Stimulated activated effector memory CD8-positive, alpha-beta T cell treated with anti-CD3 and anti-CD28 coated beads, Interleukin-12 subunit alpha, Interleukin-12 subunit beta, amount 100 ng/mL, for 72 hours (primary cell): ENCODE measurements around the gene CRIM1.
A peak's percentile ranks its signal among the peaks of the same experiment; 100 is the strongest.

Experiments used
- ATAC-seq: fragments of 150-1000 bp; cut with Tn5 transposase; 2 replicates; pipeline ENCODE4 v1.10.0; 2021
- DNase-seq, 2 donors: peaks; one replicate each; pipeline ENCODE4 v3.0.0; 2021 to 2022; ENCODE audit warnings: low spot score in 2 of 2
- H3K27ac Mint-ChIP-seq: one replicate; pipeline ENCODE4 v1.8.0; 2022; ENCODE audit warnings: mild to moderate bottlenecking, mixed read lengths
- H3K36me3 Mint-ChIP-seq: one replicate; pipeline ENCODE4 v1.8.0; 2022; ENCODE audit warnings: mild to moderate bottlenecking, mixed read lengths
- H3K4me1 Mint-ChIP-seq: one replicate; pipeline ENCODE4 v1.8.0; 2022; ENCODE audit warnings: mixed read lengths
- H3K4me3 Mint-ChIP-seq: one replicate; pipeline ENCODE4 v1.8.0; 2022; ENCODE audit warnings: mild to moderate bottlenecking, mixed read lengths
- H3K9me3 Mint-ChIP-seq: one replicate; pipeline ENCODE4 v1.8.0; 2022; ENCODE audit warnings: mixed read lengths

CRIM1 gene

GRCh38 chr2:36338827-36339145 lies 16.8 kb upstream of the CRIM1 start:
- Mint-ChIP-seq H3K4me1 (peaks cover 19% of the 10 kb centered on the region), H3K9me3 (no peaks in the 10 kb centered on the region), H3K36me3 (no peaks in the 10 kb centered on the region), H3K4me3 (no peak overlapping the region), H3K27ac (peak overlapping the region; percentile 16)
- DNase-seq (no peak), ATAC-seq (no peak)

GRCh38 chr2:36339607-36340218 lies 15.9 kb upstream of the CRIM1 start:
- ATAC-seq = no peak
- Mint-ChIP-seq H3K9me3 (no peaks in the 10 kb centered on the region), H3K4me1 (peaks cover 17% of the 10 kb centered on the region), H3K4me3 (no peak overlapping the region), H3K27ac (no peak overlapping the region), H3K36me3 (no peaks in the 10 kb centered on the region)
- no peak for DNase-seq

DNA sequence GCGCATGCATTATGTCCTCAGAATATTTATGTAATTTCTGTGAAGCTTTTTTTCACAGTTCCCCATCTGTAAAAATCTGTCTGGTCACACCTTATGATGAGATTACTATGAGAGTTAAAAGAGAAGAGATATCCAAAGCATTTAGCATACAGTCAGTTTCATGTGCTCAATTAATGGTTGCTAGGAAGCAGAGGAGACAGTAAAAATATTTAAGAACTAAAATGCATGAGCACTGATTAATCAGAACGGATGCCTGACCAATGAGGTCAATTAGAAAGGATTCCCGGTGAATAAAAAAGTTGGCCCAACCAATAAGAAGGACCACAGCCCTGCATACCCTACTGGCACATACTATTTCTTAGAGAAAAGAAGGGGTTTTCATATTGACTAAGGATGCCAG lies 12.0 kb upstream of the CRIM1 start:
- Mint-ChIP-seq H3K9me3 (no peaks in the 10 kb centered on the region), H3K36me3 (no peaks in the 10 kb centered on the region), H3K27ac (no peak overlapping the region), H3K4me1 (peaks cover 3% of the 10 kb centered on the region), H3K4me3 (no peak overlapping the region)
- no peak for ATAC-seq
- no peak for DNase-seq

GRCh38 chr2:36348721-36349120 lies 6.9 kb upstream of the CRIM1 start:
- no peak overlapping the region for H3K4me3 Mint-ChIP-seq
- no peak overlapping the region for H3K27ac Mint-ChIP-seq
- no peak for ATAC-seq
- peaks cover 15% of the 10 kb centered on the region for H3K4me1 Mint-ChIP-seq
- H3K36me3 Mint-ChIP-seq = no peaks in the 10 kb centered on the region
- DNase-seq = no peak
- H3K9me3 Mint-ChIP-seq = no peaks in the 10 kb centered on the region

GRCh38 chr2:36351291-36351690 lies 4.3 kb upstream of the CRIM1 start:
- no peaks in the 10 kb centered on the region for H3K9me3 Mint-ChIP-seq
- H3K36me3 Mint-ChIP-seq = no peaks in the 10 kb centered on the region
- no peak overlapping the region for H3K27ac Mint-ChIP-seq
- H3K4me3 Mint-ChIP-seq = no peak overlapping the region
- DNase-seq (no peak), ATAC-seq (no peak)
- peaks cover 27% of the 10 kb centered on the region for H3K4me1 Mint-ChIP-seq

DNA sequence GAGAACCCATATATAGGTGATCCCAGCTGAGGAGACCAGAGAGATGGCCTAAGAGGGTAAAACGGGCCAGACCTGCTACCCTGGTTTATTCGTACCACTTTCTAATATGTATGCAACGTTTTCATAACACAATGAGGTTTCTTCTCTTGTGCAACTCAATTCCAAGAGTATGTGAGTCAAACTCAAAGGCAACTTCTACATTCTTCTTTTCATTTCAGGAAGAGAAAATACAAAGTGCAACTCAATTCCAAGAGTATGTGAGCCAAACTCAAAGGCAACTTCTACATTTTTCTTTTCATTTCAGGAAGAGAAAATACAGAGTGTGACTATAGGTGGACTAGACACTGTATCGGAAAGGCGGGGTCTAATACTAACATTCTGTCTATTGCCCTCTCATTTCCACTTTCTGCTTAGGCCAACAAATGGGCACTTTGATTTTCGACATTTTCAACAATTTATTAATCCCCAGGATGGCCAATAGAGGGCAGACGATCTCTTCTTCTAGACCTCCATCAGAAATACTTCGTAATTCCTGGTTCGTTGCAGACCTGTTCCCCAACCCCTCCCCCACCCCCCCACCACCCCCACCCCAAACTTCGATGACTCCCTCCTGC lies 3.7 kb upstream of the CRIM1 start:
- Mint-ChIP-seq H3K4me3 (no peak overlapping the region), H3K36me3 (no peaks in the 10 kb centered on the region), H3K9me3 (no peaks in the 10 kb centered on the region), H3K4me1 (peaks cover 27% of the 10 kb centered on the region), H3K27ac (no peak overlapping the region)
- no peak for ATAC-seq
- DNase-seq = no peak

GRCh38 chr2:36352701-36353100 lies 2.9 kb upstream of the CRIM1 start:
- Mint-ChIP-seq H3K4me3 (no peak overlapping the region), H3K27ac (no peak overlapping the region)
- no peak for ATAC-seq

GRCh38 chr2:36354811-36355150 lies 797 bp upstream of the CRIM1 start:
- Mint-ChIP-seq H3K27ac (no peak overlapping the region), H3K9me3 (no peaks in the 10 kb centered on the region)
- no peak for ATAC-seq

More at GRCh38 chr2:36352701-36353100, 2.9 kb upstream of the CRIM1 start:
- no peak for DNase-seq
- Mint-ChIP-seq H3K9me3 (no peaks in the 10 kb centered on the region), H3K4me1 (peaks cover 35% of the 10 kb centered on the region), H3K36me3 (peaks cover 5% of the 10 kb centered on the region)

DNA sequence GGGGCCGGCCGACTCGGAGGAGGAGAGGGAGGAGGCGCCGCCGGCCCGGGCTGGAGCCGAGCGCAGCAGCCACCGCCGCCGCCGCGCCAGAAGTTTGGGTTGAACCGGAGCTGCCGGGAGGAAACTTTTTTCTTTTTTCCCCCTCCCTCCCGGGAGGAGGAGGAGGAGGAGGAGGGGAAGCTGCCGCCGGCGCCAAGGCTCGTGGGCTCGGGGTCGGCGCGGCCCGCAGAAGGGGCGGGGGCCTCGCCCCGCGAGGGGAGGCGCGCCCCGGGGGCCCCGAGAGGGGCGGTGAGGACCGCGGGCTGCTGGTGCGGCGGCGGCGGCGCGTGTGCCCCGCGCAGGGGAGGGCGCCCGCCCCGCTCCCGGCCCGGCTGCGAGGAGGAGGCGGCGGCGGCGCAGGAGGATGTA lies 316 bp downstream of the CRIM1 start:
- DNase-seq (peak in 1 of 2 donors; percentile 75), ATAC-seq (no peak)
- H3K4me3 Mint-ChIP-seq = peak overlapping the region; percentile 93
- H3K27ac Mint-ChIP-seq = no peak overlapping the region
- no peaks in the 10 kb centered on the region for H3K9me3 Mint-ChIP-seq
- H3K4me1 Mint-ChIP-seq = peaks cover 59% of the 10 kb centered on the region
- H3K36me3 Mint-ChIP-seq = peaks cover 5% of the 10 kb centered on the region

More at GRCh38 chr2:36354811-36355150, 797 bp upstream of the CRIM1 start:
- peaks cover 56% of the 10 kb centered on the region for H3K4me1 Mint-ChIP-seq
- H3K4me3 Mint-ChIP-seq = peak overlapping the region; percentile 93
- peaks cover 5% of the 10 kb centered on the region for H3K36me3 Mint-ChIP-seq
- DNase-seq = no peak

DNA sequence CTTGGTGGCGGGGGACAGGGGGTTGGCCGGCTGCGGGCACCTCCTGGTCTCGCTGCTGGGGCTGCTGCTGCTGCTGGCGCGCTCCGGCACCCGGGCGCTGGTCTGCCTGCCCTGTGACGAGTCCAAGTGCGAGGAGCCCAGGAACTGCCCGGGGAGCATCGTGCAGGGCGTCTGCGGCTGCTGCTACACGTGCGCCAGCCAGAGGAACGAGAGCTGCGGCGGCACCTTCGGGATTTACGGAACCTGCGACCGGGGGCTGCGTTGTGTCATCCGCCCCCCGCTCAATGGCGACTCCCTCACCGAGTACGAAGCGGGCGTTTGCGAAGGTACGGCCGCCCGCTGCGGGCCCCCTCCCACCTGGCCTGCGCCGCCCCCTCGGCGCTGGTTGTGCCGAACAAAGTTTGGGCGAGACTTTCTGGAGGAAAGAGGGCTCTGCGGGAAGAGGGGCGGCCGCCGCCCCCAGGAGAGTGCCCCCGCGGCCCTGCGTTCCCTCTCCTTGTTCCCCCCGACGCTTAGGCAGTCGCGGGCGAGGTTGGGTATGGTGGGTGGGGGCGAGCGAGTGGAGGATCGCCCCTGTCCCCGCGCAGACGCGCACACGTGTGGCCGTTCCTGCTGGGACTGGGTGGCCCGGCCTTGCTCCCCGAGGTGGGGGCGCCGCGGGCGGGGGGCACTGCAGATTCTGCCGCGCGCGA lies 866 bp downstream of the CRIM1 start:
- H3K36me3 Mint-ChIP-seq = peaks cover 5% of the 10 kb centered on the region
- H3K27ac Mint-ChIP-seq = peak overlapping the region; percentile 84
- ATAC-seq (peak; percentile 57), DNase-seq (peak; percentile 31 to 73)
- peaks cover 65% of the 10 kb centered on the region for H3K4me1 Mint-ChIP-seq
- no peaks in the 10 kb centered on the region for H3K9me3 Mint-ChIP-seq
- H3K4me3 Mint-ChIP-seq = peak overlapping the region; percentile 93

DNA sequence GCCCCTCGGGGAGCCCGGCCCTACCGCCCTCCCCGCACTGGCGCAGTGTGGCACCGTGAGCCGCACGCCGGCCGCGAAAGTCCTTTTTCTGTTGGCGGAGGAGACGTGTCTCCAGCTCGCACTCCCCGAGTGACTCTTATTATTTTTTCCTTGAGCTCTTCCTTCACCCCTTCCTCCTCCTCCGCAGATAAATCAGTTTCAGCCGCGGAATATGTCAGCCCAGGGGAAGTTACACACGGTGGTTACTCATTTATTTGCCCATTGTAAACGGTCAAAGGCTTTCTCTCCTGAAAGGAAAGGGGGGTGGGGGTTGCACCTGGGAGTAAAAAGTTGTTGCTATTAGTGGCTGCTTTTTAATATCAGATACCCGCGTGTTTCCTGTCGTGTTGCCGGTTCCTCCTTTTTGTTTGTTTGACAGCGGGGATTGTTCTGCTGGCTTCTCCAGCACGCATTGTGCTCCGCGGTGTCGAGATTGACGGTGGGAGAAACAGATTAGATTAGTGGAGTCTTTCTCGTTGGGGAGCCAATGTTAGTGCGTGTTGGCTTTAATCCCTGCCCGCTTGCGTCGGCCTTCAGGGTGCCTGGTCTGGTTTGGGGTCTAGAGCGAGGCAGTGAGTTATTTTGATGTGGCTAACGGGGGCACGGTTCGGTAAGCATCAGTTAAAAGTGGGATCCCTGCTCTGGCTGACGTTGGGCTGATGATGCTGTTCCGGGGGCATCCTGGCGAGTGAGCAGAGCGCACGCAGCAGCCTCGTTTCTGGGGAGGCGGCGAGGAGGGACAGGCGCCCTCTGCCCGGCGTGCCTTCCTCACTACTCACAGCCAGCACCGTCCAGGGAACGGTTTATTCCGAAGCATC lies 1.6 kb downstream of the CRIM1 start:
- H3K36me3 Mint-ChIP-seq = peaks cover 5% of the 10 kb centered on the region
- H3K4me1 Mint-ChIP-seq = peaks cover 70% of the 10 kb centered on the region
- ATAC-seq (peak; percentile 59), DNase-seq (peak; percentile 18 to 67)
- peak overlapping the region; percentile 93 for H3K4me3 Mint-ChIP-seq
- H3K27ac Mint-ChIP-seq = peak overlapping the region; percentile 84
- no peaks in the 10 kb centered on the region for H3K9me3 Mint-ChIP-seq

DNA sequence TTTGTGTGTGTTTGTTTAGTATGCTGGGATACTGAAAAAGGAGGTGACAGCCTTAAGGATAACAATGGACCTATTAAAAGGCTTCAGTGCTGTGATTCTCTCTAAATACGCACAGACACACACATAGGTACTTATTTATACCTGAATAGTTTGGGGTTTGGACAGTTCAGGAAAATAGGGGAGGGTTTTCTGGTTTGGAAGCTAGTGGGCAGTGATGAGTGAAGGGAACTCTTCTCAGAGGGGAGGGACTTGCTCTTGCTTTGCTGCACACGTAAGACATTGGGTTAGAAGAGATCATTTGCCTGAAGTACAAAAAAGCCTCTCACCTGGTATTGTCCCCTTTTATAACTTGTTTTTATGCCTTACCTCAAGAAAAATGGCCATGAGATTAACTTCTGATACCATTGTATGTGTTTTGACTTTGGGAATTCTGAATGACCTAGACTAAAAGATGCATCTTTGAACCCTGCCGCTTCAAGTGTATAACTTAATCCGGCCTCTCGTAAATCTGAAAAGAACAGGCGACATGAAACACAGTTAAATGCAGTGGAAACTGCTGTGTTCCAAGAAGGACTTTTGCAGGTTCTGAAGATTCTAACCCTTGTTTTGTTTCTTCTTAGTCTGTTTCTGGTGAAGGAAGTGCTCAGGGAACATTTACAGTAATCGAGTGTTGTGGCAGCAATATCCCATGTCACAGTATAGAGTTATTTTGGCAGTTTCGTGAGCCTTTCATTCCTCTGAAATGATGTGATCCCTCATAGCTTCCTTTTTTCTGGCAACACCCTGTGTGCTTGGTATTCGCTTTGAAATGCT lies 2.5 kb downstream of the CRIM1 start:
- Mint-ChIP-seq H3K36me3 (peaks cover 5% of the 10 kb centered on the region), H3K4me3 (peak overlapping the region; percentile 93), H3K9me3 (no peaks in the 10 kb centered on the region), H3K4me1 (peaks cover 63% of the 10 kb centered on the region), H3K27ac (peak overlapping the region; percentile 84)
- no peak for ATAC-seq
- DNase-seq = no peak

DNA sequence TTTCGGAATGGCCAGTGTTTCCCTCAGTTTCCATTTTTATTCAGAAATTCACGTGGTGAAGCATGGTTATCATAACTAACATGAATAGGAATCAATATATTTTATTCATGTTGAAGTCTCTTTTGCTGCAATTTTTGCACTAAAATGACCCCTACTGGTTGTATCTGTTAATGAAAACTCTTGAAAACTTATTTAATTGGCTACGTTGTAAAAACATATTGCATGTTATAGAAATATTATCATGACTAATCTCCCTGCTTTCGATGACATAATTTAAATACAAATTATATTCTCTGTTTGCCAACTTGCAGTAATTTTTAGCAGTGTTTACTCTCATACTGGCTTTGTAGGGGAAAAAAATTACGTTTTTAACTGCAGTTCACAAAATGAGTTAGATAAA lies 3.5 kb downstream of the CRIM1 start:
- H3K4me1 Mint-ChIP-seq = peaks cover 54% of the 10 kb centered on the region
- no peak for DNase-seq
- no peak overlapping the region for H3K27ac Mint-ChIP-seq
- ATAC-seq = no peak
- no peaks in the 10 kb centered on the region for H3K9me3 Mint-ChIP-seq
- H3K4me3 Mint-ChIP-seq = peak overlapping the region; percentile 93
- H3K36me3 Mint-ChIP-seq = peaks cover 5% of the 10 kb centered on the region

- ATAC-seq = no peak
- H3K9me3 Mint-ChIP-seq = no peaks in the 10 kb centered on the region
- no peak for DNase-seq
- no peak overlapping the region for H3K4me3 Mint-ChIP-seq
- H3K4me1 Mint-ChIP-seq = peaks cover 45% of the 10 kb centered on the region
- H3K27ac Mint-ChIP-seq = no peak overlapping the region
- H3K36me3 Mint-ChIP-seq = peaks cover 5% of the 10 kb centered on the region
Measured at GRCh38 chr2:36360063-36360462, 4.5 kb downstream of the CRIM1 start.

DNA sequence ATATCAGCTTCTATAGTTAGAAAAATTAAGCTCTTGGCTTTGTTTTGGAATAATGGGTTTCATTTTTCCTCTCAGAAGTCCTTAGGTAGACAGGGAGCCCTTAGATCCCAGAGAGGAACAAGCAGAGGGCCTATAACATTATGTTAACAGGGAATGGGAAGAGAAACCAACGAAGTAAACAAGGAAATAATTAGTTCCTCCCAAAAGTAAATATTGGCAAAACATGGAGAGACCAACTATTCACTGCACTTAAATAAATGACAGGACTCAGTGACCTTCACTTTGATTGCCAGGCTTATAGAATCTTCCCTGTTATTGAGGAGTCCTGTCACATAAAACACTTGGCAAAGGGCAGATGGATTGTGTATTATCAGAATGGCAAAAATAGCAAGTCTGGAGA lies 5.3 kb downstream of the CRIM1 start:
- Mint-ChIP-seq H3K4me3 (no peak overlapping the region), H3K9me3 (no peaks in the 10 kb centered on the region), H3K36me3 (peaks cover 5% of the 10 kb centered on the region), H3K4me1 (peaks cover 45% of the 10 kb centered on the region), H3K27ac (no peak overlapping the region)
- no peak for DNase-seq
- ATAC-seq = no peak
